Right lobe of liver (tissue), 4 donors: ENCODE measurements around the gene MICA.

Experiments
- POLR2A ChIP-seq: fragments of 450-650 bp; IDR thresholded peaks from one replicate; pipeline ENCODE4 v1.6.1; 2017; ENCODE audit warnings: antibody characterized with exemption, mild to moderate bottlenecking
- TF ChIP-seq, protein P1 (sequence below), 4 donors: fragments of 200-600 bp in 3 of 4; fragments of 450-650 bp in 1 of 4; IDR thresholded peaks; one replicate each; pipeline versions ENCODE4 v1.5.1 to v1.8.0; 2016 to 2022; ENCODE audit warnings: antibody characterized with exemption in 4 of 4, mild to moderate bottlenecking in 2 of 4
- donor health status: DM: no; HTN: no; CAD: no.
- donor health status: DM: no; HTN: no; CAD: no.
- donor health status: DM: no; HTN: yes; CAD: no.

DNA sequence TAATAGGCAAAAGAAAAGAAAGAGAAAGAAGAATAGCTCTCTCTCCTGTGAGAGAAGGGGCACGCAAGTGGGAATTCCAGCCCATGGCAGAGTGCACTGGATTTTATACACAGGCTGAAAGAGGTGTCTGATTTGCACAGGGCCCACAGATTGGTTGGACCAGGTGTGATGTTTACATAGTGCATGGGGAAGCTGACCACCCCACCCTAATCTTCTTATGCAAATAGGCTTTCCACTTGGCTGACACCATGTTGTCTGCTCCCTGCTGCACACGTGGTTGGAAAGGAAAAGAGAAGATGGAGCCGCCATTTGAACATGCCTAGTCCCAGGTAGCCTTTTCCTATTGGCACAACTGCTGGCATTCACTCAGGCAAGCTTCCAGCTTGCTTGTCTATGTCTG is 20.2 kb downstream of the MICA start:
- no peak for TF ChIP-seq POLR2A
- TF ChIP-seq, protein P1, sequence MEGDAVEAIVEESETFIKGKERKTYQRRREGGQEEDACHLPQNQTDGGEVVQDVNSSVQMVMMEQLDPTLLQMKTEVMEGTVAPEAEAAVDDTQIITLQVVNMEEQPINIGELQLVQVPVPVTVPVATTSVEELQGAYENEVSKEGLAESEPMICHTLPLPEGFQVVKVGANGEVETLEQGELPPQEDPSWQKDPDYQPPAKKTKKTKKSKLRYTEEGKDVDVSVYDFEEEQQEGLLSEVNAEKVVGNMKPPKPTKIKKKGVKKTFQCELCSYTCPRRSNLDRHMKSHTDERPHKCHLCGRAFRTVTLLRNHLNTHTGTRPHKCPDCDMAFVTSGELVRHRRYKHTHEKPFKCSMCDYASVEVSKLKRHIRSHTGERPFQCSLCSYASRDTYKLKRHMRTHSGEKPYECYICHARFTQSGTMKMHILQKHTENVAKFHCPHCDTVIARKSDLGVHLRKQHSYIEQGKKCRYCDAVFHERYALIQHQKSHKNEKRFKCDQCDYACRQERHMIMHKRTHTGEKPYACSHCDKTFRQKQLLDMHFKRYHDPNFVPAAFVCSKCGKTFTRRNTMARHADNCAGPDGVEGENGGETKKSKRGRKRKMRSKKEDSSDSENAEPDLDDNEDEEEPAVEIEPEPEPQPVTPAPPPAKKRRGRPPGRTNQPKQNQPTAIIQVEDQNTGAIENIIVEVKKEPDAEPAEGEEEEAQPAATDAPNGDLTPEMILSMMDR (IDR thresholded peaks at IDR 0.05) = no peak
